OCI-LY1 (cell line): ENCODE data around the gene ACER1.
"Not testable (repeated sequence)": the region's sequence is repeated elsewhere in the genome, so short reads cannot be mapped to it uniquely, and the experiment has no call there.

Experiments used
- H2AFZ ChIP-seq: fragments of 200-600 bp; sonication (generic), shearing (Covaris generic); 2 replicates; pipeline ENCODE4 v1.6.0; 2014; ENCODE audit warnings: antibody characterized with exemption, mild to moderate bottlenecking, low read length
- H3F3A ChIP-seq: fragments of 200-600 bp; sonication (generic), shearing (Covaris generic); 2 replicates; pipeline ENCODE4 v1.6.0; 2014; ENCODE audit warnings: mild to moderate bottlenecking, antibody characterized with exemption, low read length, moderate library complexity; ENCODE audit not compliant: insufficient read depth
- H3K27ac ChIP-seq: fragments of 200-600 bp; sonication (generic); 2 replicates; pipeline ENCODE4 v1.5.1; 2014; ENCODE audit warnings: low read length, mixed run types, mild to moderate bottlenecking, low read depth; ENCODE audit not compliant: poor library complexity, severe bottlenecking
- H3K27me3 ChIP-seq: fragments of 200-600 bp; sonication (generic); 2 replicates; pipeline ENCODE4 v1.6.0; 2014; ENCODE audit warnings: antibody characterized with exemption, mild to moderate bottlenecking, low read length, moderate library complexity; ENCODE audit not compliant: insufficient read depth
- H3K36me3 ChIP-seq: fragments of 200-600 bp; sonication (generic); 2 replicates; pipeline ENCODE4 v1.6.1; 2014; ENCODE audit warnings: mild to moderate bottlenecking, antibody characterized with exemption, low read length, moderate library complexity, mixed read lengths; ENCODE audit not compliant: insufficient read depth
- H3K4me1 ChIP-seq: fragments of 200-600 bp; sonication (generic); 2 replicates; pipeline ENCODE4 v1.5.1; 2014; ENCODE audit warnings: mild to moderate bottlenecking, low read length, moderate library complexity; ENCODE audit not compliant: insufficient read depth, severe bottlenecking
- H3K4me2 ChIP-seq: fragments of 200-600 bp; sonication (generic), shearing (Covaris generic); 2 replicates; pipeline ENCODE4 v1.6.1; 2014; ENCODE audit warnings: low read length
- H3K4me3 ChIP-seq: fragments of 200-600 bp; sonication (generic); 2 replicates; pipeline ENCODE4 v1.5.1; 2014; ENCODE audit warnings: low read length, low read depth, mild to moderate bottlenecking, mixed read lengths; ENCODE audit not compliant: poor library complexity, severe bottlenecking
- H3K79me2 ChIP-seq: fragments of 200-600 bp; shearing (Covaris generic); 2 replicates; pipeline ENCODE4 v1.6.1; 2016; ENCODE audit warnings: mixed run types, low read length, mixed read lengths; ENCODE audit not compliant: insufficient read depth
- H3K9ac ChIP-seq: fragments of 200-600 bp; sonication (generic), shearing (Covaris generic); 2 replicates; pipeline ENCODE4 v1.6.1; 2014; ENCODE audit warnings: mild to moderate bottlenecking, low read length, mixed read lengths
- H3K9me2 ChIP-seq: fragments of 200-600 bp; sonication (generic), shearing (Covaris generic); 2 replicates; pipeline ENCODE4 v1.6.1; 2014; ENCODE audit warnings: low read depth, mild to moderate bottlenecking, low read length, mixed read lengths
- H3K9me3 ChIP-seq: fragments of 200-600 bp; shearing (Covaris generic); 2 replicates; pipeline ENCODE4 v1.6.1; 2014; ENCODE audit warnings: low read length, mixed read lengths
- H4K20me1 ChIP-seq: fragments of 200-600 bp; sonication (generic), shearing (Covaris generic); 2 replicates; pipeline ENCODE4 v1.6.0; 2016; ENCODE audit warnings: mild to moderate bottlenecking, low read length; ENCODE audit not compliant: insufficient read depth
- EZH2 ChIP-seq: fragments of 200-600 bp; sonication (generic), shearing (Covaris generic); IDR thresholded peaks from 2 replicates; pipeline ENCODE4 v1.8.0; 2017; ENCODE audit warnings: borderline replicate concordance, mixed run types, mild to moderate bottlenecking, antibody characterized with exemption, low read length, moderate library complexity, mixed read lengths
- TF ChIP-seq, protein P1 (sequence below): fragments of 200-600 bp; sonication (generic), shearing (Covaris generic); IDR thresholded peaks from 2 replicates; pipeline ENCODE4 v1.5.1; 2017; ENCODE audit warnings: mild to moderate bottlenecking, antibody characterized with exemption, low read length, moderate library complexity, mixed read lengths

ACER1 gene

DNA sequence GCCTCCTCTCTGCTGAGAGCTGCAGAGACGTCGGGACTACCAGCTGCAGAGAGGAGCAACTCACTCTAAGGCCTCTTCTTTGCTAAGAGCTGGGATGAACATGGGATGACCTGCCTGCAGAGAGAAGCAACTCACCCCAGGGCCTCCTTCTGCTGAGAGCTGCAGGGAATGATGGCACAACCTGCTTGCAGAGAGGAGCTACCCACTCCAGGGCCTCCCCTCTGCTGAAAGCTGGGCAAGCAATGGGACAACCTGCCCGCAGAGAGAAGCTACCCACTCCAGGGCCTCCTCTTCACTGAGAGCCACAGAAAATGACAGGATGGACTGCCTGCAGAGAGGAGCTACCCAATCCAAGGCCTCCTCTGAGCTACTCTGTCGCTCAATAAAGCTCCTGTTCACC lies 46.7 kb downstream of the ACER1 start:
- Histone ChIP-seq H3K27me3 (no peaks in the 10 kb centered on the region), H3K9me2 (no peaks in the 10 kb centered on the region), H3K9me3 (peaks cover 26% of the 10 kb centered on the region), H3F3A (no peaks in the 10 kb centered on the region), H3K4me3 (no peak overlapping the region), H4K20me1 (no peaks in the 10 kb centered on the region), H3K4me1 (no peaks in the 10 kb centered on the region), H3K27ac (no peak overlapping the region), H3K4me2 (no peak overlapping the region), H3K9ac (no peak overlapping the region), H2AFZ (no peak overlapping the region), H3K36me3 (no peaks in the 10 kb centered on the region), H3K79me2 (no peaks in the 10 kb centered on the region)
- TF ChIP-seq, protein P1, sequence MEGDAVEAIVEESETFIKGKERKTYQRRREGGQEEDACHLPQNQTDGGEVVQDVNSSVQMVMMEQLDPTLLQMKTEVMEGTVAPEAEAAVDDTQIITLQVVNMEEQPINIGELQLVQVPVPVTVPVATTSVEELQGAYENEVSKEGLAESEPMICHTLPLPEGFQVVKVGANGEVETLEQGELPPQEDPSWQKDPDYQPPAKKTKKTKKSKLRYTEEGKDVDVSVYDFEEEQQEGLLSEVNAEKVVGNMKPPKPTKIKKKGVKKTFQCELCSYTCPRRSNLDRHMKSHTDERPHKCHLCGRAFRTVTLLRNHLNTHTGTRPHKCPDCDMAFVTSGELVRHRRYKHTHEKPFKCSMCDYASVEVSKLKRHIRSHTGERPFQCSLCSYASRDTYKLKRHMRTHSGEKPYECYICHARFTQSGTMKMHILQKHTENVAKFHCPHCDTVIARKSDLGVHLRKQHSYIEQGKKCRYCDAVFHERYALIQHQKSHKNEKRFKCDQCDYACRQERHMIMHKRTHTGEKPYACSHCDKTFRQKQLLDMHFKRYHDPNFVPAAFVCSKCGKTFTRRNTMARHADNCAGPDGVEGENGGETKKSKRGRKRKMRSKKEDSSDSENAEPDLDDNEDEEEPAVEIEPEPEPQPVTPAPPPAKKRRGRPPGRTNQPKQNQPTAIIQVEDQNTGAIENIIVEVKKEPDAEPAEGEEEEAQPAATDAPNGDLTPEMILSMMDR = no peak
- no peak for TF ChIP-seq EZH2

DNA sequence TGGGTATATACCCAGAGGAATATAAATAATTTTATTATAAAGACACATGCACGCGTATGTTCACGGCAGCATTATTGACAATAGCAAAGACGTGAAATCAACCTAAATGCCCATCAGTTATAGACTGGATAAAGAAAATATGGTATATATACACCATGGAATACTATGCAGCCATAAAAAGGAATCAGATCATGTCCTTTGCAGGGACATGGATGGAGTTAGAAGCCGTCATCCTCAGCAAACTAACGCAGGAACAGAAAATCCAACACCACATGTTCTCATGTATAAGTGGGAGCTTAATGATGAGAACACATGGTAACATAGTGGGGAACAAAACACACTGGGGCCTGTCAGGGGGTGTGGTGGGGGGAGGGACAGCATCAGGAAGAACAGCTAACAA lies 51.0 kb downstream of the ACER1 start:
- peaks cover 17% of the 10 kb centered on the region for H3K4me1 ChIP-seq
- H3K79me2 ChIP-seq = peaks cover 15% of the 10 kb centered on the region
- H3K9me2 ChIP-seq, H3K27ac ChIP-seq, H3K4me3 ChIP-seq, H3K4me2 ChIP-seq, H3K36me3 ChIP-seq, H3F3A ChIP-seq, H4K20me1 ChIP-seq, H2AFZ ChIP-seq, H3K9ac ChIP-seq, H3K27me3 ChIP-seq: not testable (repeated sequence)
- peaks cover 15% of the 10 kb centered on the region for H3K9me3 ChIP-seq

DNA sequence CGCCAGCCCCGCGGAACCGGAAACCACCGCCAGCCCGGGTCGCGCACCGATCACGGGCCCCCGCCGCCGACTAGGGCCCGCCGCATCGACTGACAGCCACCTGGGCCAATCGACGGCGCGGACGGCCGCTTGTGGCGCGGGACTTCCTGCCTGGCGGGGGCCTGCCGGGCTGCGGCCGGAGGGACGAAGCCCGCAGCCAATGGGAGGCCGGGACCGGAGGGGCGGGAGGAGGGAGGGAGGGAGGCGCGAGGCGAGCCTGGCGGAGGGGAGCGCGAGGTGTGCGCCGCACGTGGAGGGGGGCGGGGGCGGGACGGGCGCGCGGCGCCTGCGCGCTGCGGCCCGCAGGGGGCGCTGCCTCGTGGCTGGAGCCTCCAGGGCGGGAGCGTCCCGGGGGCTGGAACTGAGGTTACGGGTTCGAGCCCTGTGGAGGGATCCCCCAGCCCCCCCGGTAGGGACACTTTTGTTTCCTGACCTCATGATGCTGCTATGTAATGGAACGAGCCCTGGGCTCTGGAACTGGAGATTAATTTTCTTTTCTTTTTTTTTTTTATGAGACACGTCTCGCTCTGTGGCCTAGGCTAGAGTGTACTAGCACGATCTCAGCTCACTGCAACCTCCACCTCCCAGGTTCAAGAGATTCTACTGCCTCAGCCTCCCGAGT lies 53.4 kb downstream of the ACER1 start, which contains the start of gene MLLT1:
Gene MLLT1 (minus strand): TSS at position 45 of the 661 bp plus-strand sequence. CDS start 191 bp downstream, outside the sequence.
- Histone ChIP-seq H3K36me3 (peaks cover 7% of the 10 kb centered on the region; the same call in 1 of the 2 replicates), H3K4me1 (peaks cover 27% of the 10 kb centered on the region), H3K9ac (peak within 1 kb of the TSS; percentile 93), H3K9me2 (no peaks in the 10 kb centered on the region), H3K4me2 (peak within 1 kb of the TSS; percentile 98), H3K79me2 (peaks cover 38% of the 10 kb centered on the region), H4K20me1 (no peaks in the 10 kb centered on the region), H3K9me3 (no peaks in the 10 kb centered on the region), H3K27me3 (no peaks in the 10 kb centered on the region), H2AFZ (no peak within 1 kb of the TSS), H3K4me3 (peak within 1 kb of the TSS; percentile 88), H3K27ac (peak within 1 kb of the TSS; percentile 5), H3F3A (no peaks in the 10 kb centered on the region)
- TF ChIP-seq, protein P1 = peak; percentile 40; the same call in 1 of the 2 replicates
- TF ChIP-seq EZH2 = no peak

DNA sequence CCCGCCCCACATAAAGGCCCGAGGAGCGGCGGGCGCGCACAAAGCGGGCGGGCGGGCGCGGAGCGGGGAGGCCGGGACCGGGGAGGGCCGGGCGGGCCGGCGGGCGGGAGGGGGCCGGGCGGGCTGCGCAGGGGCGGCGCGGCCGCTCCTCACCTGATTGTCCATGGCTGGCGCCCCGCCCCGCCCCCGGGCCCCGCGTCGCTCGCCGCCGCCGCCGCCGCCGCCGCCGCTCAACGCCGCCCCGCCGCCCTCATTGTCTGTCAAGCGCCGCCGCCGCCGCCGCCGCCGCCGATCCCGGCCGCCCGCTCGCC lies 53.8 kb downstream of the ACER1 start:
- Histone ChIP-seq H3K36me3 (peaks cover 8% of the 10 kb centered on the region; the same call in 1 of the 2 replicates), H3K9me3 (no peaks in the 10 kb centered on the region), H3K4me1 (peaks cover 27% of the 10 kb centered on the region), H3K27ac (no peak overlapping the region), H3F3A (no peaks in the 10 kb centered on the region), H3K4me2 (peak overlapping the region; percentile 98), H3K9ac (peak overlapping the region; percentile 93), H2AFZ (no peak overlapping the region), H4K20me1 (no peaks in the 10 kb centered on the region), H3K79me2 (peaks cover 42% of the 10 kb centered on the region), H3K27me3 (no peaks in the 10 kb centered on the region), H3K4me3 (peak overlapping the region; percentile 88), H3K9me2 (no peaks in the 10 kb centered on the region)
- TF ChIP-seq EZH2 = no peak
- TF ChIP-seq, protein P1 = no peak
